ENCODE data around the gene TWF2. TPM values are rescaled to one million over a fixed set of nuclear protein-coding genes. Genes with fewer than 3 reads are reported as not detected.

The TWF2 gene
- total and polyA plus RNA-seq, 12 donors: 13.6 to 95.6 (median 48.4) TPM

DNA sequence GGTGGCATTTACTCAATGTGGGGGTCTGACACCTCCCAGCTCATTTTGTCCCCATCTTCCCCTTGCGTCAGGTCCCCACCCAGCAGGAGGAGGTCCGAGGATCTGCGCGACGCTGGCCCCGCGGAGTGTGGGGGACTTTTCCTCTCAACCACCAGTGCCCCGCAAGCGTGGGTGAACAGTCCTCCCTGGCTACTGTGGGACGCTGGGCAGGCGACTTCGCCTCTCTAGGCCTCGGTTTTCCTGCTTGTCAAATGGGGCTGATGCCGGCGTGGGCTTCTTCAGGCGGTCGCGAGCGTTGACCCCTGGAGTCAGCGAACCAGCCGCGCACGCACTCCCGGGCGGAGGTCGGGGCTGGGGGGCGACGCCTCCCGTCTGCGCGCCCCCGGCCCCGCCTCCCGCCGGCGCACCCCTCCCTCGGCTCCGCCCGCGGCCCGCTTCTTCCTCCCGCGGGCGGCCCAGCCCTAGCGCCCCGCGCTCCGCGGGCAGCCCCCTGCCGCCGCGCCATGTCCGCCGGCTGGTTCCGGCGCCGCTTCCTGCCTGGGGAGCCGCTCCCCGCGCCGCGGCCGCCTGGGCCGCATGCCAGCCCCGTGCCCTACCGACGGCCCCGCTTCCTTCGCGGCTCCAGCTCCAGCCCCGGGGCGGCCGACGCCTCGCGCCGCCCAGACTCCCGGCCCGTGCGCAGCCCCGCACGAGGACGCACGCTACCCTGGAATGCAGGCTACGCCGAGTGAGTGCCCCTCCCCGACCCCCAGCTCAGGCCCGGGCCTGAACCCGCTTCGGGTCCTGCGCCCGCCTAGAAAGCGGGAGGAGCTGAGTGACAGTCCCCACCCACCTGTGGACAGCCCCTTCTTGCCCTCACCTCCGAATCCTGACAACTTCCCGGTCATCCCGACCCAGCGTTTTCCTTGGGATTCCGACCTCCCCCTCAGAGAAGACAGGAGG is 6.6 kb upstream of the TWF2 start, which contains the start of gene PPM1M:
TSS of gene PPM1M (plus strand) at position 438 of the 942 bp plus-strand sequence. CDS start at position 504, 66 bp downstream.
- DNase-seq: peak in 4 of 7 donors; percentile 31 to 64 (median 48)
- Histone ChIP-seq H3K27me3 (no peaks in the 10 kb centered on the region), H3K36me3 (replicated peaks in 1 of 2) (peaks cover 0 to 12% of the 10 kb centered on the region in 2 donors), H3K4me1 (replicated peaks in 1 of 2) (peaks cover 6 to 11% of the 10 kb centered on the region in 2 donors), H3K4me3 (peak within 1 kb of the TSS in 3 of 4 donors; percentile 6 to 42 (median 27)), H3K9me3 (replicated peaks in 1 of 3) (no peaks in the 10 kb centered on the region), H3K27ac (peak within 1 kb of the TSS; percentile 33 to 86 (median 73))
- intact Hi-C loops (cut with DNase I): no loop called here
- TF ChIP-seq, protein P1, sequence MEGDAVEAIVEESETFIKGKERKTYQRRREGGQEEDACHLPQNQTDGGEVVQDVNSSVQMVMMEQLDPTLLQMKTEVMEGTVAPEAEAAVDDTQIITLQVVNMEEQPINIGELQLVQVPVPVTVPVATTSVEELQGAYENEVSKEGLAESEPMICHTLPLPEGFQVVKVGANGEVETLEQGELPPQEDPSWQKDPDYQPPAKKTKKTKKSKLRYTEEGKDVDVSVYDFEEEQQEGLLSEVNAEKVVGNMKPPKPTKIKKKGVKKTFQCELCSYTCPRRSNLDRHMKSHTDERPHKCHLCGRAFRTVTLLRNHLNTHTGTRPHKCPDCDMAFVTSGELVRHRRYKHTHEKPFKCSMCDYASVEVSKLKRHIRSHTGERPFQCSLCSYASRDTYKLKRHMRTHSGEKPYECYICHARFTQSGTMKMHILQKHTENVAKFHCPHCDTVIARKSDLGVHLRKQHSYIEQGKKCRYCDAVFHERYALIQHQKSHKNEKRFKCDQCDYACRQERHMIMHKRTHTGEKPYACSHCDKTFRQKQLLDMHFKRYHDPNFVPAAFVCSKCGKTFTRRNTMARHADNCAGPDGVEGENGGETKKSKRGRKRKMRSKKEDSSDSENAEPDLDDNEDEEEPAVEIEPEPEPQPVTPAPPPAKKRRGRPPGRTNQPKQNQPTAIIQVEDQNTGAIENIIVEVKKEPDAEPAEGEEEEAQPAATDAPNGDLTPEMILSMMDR (IDR thresholded peaks at IDR 0.05): no peak
- no peak for TF ChIP-seq POLR2A (IDR thresholded peaks at IDR 0.05)
- 1 to 10% (median 3%) methylated on average over 13 to 97 of the region's 98 CpGs for WGBS, 4 donors

DNA sequence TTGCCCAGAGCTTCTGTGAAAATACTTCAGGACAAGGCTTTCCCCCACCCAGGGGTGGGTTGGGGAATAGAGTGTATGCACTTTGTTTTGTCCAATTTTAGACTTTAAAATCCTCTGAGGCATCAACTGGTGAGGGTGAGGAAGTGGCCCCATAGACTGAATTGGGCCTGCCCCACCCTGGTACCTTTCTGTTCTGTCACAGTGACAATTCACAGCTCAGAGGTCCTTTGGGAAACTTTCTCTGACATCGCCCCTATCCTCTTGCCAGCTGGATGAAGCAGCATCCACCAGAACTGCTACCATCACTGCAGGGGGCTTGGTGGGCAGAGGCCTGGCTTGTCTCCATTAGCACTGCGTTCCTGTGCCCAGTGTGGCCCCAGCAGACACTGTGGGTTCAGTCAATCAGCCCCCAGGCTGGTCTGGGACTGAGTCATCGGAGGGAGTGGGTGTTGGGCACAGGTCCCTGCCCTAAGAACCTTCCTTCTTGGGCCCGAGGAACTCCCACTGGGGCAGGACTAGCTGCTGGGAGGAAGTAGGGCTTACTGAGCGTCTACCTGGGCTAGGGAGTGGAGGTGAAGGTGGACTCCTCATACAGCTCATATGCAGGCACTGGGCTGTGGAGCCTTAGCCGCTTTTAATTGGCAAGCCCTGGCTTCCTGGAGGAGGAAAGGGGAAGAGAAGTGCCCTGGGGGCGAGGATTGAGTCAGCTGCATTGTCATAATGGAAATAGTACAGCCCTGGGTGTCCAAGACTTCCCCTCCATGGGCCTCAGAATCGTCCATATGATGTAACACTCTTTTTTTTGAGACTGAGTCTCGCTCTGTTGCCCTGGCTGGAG is 5.1 kb upstream of the TWF2 start:
- Histone ChIP-seq H3K27me3 (no peaks in the 10 kb centered on the region), H3K27ac (peak overlapping the region in 4 of 5 donors; percentile 19 to 86 (median 77)), H3K9me3 (replicated peaks in 1 of 3) (no peaks in the 10 kb centered on the region), H3K4me1 (replicated peaks in 1 of 2) (peaks cover 19 to 25% of the 10 kb centered on the region in 2 donors), H3K36me3 (replicated peaks in 1 of 2) (peaks cover 0 to 2% of the 10 kb centered on the region in 2 donors), H3K4me3 (no peak overlapping the region)
- 71 to 80% (median 76%) methylated on average over 9 of the region's 9 CpGs for WGBS, 4 donors
- peak in 5 of 7 donors; percentile 35 to 77 (median 47) for DNase-seq
- intact Hi-C loops (cut with DNase I): no loop called here
- no peak for TF ChIP-seq POLR2A (IDR thresholded peaks at IDR 0.05)
- TF ChIP-seq, protein P1 (IDR thresholded peaks at IDR 0.05): no peak

DNA sequence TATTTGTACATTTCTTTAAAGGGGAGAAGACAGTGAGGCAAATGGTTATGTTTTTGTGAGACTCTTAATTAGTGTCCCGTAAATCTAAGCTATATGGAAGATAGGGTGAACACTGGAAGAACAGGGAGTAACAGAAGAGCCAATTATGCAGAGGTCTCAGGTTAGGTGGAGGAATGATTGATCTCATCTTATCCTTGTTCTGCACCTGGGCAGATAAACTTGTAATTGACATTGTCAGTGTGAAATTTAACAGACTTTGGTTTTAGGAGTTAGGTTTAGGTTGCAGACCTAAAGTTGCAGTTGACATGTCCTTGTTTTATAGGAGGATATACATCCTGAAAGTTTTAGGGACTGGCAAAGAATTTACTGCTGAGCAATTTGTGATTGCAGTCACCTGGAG is 3.1 kb upstream of the TWF2 start:
- 86 to 91% (median 88%) methylated on average over 1 of the region's 1 CpG for WGBS, 4 donors
- H3K9me3 ChIP-seq (replicated peaks in 1 of 3): no peaks in the 10 kb centered on the region
- DNase-seq: no peak
- no peaks in the 10 kb centered on the region for H3K27me3 ChIP-seq
- no peak overlapping the region for H3K4me3 ChIP-seq
- no peaks in the 10 kb centered on the region for H3K36me3 ChIP-seq (replicated peaks in 1 of 2)
- H3K4me1 ChIP-seq (replicated peaks in 1 of 2): peaks cover 37 to 43% of the 10 kb centered on the region in 2 donors
- TF ChIP-seq POLR2A (IDR thresholded peaks at IDR 0.05): no peak
- TF ChIP-seq, protein P1 (IDR thresholded peaks at IDR 0.05): no peak
- intact Hi-C loops (cut with DNase I): no loop called here
- no peak overlapping the region for H3K27ac ChIP-seq

Measured in adrenal gland (tissue), 12 donors.